MM.1S (cell line): Measurements from ENCODE around the gene ELP4.

Experiments used
- DNase-seq: peaks from one replicate; pipeline ENCODE4 v3.0.0-alpha.2; 2015
- H2AFZ ChIP-seq: fragments of 300-600 bp; sonication (generic); 2 replicates; pipeline ENCODE4 v1.6.0; 2016; ENCODE audit warnings: antibody characterized with exemption, low read length
- H3F3A ChIP-seq: fragments of 300-600 bp; sonication (generic); 2 replicates; pipeline ENCODE4 v1.6.1; 2016; ENCODE audit warnings: mild to moderate bottlenecking, antibody characterized with exemption, low read length, moderate library complexity, mixed read lengths; ENCODE audit not compliant: insufficient read depth
- H3K27ac ChIP-seq: fragments of 300-600 bp; sonication (generic); 2 replicates; pipeline ENCODE4 v1.5.1; 2016; ENCODE audit warnings: mild to moderate bottlenecking, low read length
- H3K27me3 ChIP-seq: fragments of 300-600 bp; sonication (generic); replicated peaks from 2 replicates; pipeline ENCODE4 v1.6.0; 2016; ENCODE audit warnings: low read length; ENCODE audit not compliant: insufficient read depth
- H3K36me3 ChIP-seq: fragments of 300-600 bp; sonication (generic); replicated peaks from 2 replicates; pipeline ENCODE4 v1.6.1; 2016; ENCODE audit warnings: mild to moderate bottlenecking, low read length, mixed read lengths; ENCODE audit not compliant: insufficient read depth
- H3K4me1 ChIP-seq: fragments of 300-600 bp; sonication (generic); 2 replicates; pipeline ENCODE4 v1.6.1; 2016; ENCODE audit warnings: low read length, mixed read lengths
- H3K4me2 ChIP-seq: fragments of 300-600 bp; sonication (generic); 2 replicates; pipeline ENCODE4 v1.6.0; 2016; ENCODE audit warnings: low read depth, low read length
- H3K4me3 ChIP-seq: fragments of 300-600 bp; sonication (generic); 2 replicates; pipeline ENCODE4 v1.5.1; 2016; ENCODE audit warnings: low read length, mixed read lengths
- H3K79me2 ChIP-seq: fragments of 300-600 bp; sonication (generic); 2 replicates; pipeline ENCODE4 v1.6.1; 2016; ENCODE audit warnings: mixed run types, low read length, mixed read lengths
- H3K9ac ChIP-seq: fragments of 300-600 bp; sonication (generic); 2 replicates; pipeline ENCODE4 v1.6.1; 2016; ENCODE audit warnings: low read length, mixed read lengths
- H3K9me2 ChIP-seq: fragments of 300-600 bp; sonication (generic); replicated peaks from 2 replicates; pipeline ENCODE4 v1.6.1; 2016; ENCODE audit warnings: mild to moderate bottlenecking, low read length, mixed read lengths; ENCODE audit not compliant: insufficient read depth
- H3K9me3 ChIP-seq: fragments of 300-600 bp; sonication (generic); replicated peaks from 2 replicates; pipeline ENCODE4 v1.6.1; 2016; ENCODE audit warnings: mild to moderate bottlenecking, low read length, mixed read lengths; ENCODE audit not compliant: insufficient read depth
- H4K20me1 ChIP-seq: fragments of 300-600 bp; sonication (generic); 2 replicates; pipeline ENCODE4 v1.6.1; 2016; ENCODE audit warnings: mild to moderate bottlenecking, low read length, moderate library complexity, mixed read lengths; ENCODE audit not compliant: insufficient read depth
- CTCF ChIP-seq: fragments of 300-600 bp; sonication (generic); IDR thresholded peaks from 2 replicates; pipeline ENCODE4 v1.5.1; 2016; ENCODE audit warnings: antibody characterized with exemption, low read length, mixed read lengths
- EZH2 ChIP-seq: fragments of 300-600 bp; sonication (generic); optimal IDR thresholded peaks from 2 replicates; pipeline ENCODE3; 2017; ENCODE audit warnings: low read depth, mild to moderate bottlenecking, antibody characterized with exemption, low read length, mixed read lengths
- EZH2phosphoT487 ChIP-seq: fragments of 300-600 bp; sonication (generic); IDR thresholded peaks from 2 replicates; pipeline ENCODE4 v1.6.1; 2018; ENCODE audit warnings: antibody characterized with exemption, low read length

The ELP4 gene

DNA sequence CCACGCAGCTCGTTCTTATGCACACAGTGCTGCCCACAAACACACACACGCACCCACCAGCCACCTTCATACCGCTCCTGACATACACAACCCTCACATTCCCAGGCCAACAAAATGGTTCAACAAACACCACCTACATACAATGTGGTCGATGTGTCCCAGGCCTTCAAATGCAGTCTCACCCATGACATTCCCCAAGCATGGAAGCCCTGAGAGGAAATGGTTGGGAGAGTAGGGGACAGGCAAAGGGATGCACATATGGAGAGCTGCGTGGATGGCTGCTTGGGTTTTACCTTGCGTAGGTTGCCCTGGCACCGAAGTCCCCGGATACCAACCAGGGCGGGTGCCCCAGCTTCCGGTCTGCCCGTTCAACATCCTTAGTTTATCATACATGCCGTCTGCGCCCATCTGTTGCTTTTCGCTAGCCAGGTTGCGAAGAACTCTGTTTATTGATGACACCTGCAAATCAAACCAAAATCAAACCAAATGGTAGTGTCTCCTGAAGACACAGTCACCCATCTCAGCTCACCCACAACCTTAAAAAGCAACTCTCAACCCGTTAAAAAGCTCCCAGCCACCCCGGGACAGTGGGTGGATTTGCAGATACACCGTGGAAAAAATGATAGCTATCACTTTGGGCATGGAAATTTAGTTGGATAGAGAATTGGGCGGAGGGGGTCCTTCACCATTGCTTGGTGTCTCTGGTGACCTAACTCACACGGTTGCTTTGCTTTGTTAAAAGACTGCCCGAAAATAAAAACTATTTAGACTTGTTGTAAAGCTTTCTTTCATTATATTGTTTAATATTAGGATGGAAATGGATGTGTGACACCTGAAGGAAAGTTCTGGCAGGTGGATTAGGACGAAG, 291.1 kb downstream of the ELP4 start:
- H3K79me2 ChIP-seq: no peaks in the 10 kb centered on the region
- H2AFZ ChIP-seq: no peak overlapping the region
- H3K9me3 ChIP-seq: no peaks in the 10 kb centered on the region
- no peak overlapping the region for H3K27ac ChIP-seq
- H3F3A ChIP-seq: no peaks in the 10 kb centered on the region
- no peaks in the 10 kb centered on the region for H4K20me1 ChIP-seq
- no peaks in the 10 kb centered on the region for H3K9me2 ChIP-seq
- no peak overlapping the region for H3K4me3 ChIP-seq
- peaks cover 12% of the 10 kb centered on the region; the same call in 1 of the 2 replicates for H3K27me3 ChIP-seq
- TF ChIP-seq CTCF (no peak), EZH2 (no peak), EZH2phosphoT487 (no peak)
- H3K4me2 ChIP-seq: no peak overlapping the region
- H3K4me1 ChIP-seq: no peaks in the 10 kb centered on the region
- no peaks in the 10 kb centered on the region for H3K36me3 ChIP-seq
- H3K9ac ChIP-seq: no peak overlapping the region
- no peak for DNase-seq

DNA sequence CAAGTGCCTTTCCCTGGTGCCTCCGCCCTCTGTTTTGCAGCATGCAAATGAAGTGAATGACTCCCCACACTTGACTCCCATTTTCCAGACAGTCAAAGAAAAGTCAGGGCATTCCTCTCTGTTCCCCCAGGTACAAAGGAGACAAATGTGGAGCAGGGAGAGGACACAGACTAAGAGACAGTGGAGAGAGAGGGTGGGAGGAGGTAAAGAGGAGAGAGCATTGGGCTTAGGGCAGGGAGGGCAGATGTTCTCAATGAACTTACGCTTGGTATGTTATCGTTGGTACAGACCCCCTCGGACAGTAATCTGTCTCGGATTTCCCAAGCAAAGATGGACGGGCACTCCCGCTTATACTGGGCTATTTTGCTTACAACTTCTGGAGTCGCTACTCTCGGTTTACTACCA, 291.7 kb downstream of the ELP4 start:
- no peaks in the 10 kb centered on the region for H3K4me1 ChIP-seq
- H3K4me2 ChIP-seq: no peak overlapping the region
- DNase-seq: no peak
- no peaks in the 10 kb centered on the region for H3K9me2 ChIP-seq
- TF ChIP-seq EZH2 (no peak), EZH2phosphoT487 (no peak), CTCF (no peak)
- H3K27ac ChIP-seq: no peak overlapping the region
- no peak overlapping the region for H3K4me3 ChIP-seq
- H3K36me3 ChIP-seq: no peaks in the 10 kb centered on the region
- no peak overlapping the region for H2AFZ ChIP-seq
- H3K27me3 ChIP-seq: peaks cover 13% of the 10 kb centered on the region; the same call in 1 of the 2 replicates
- H3K9ac ChIP-seq: no peak overlapping the region
- H3K79me2 ChIP-seq: no peaks in the 10 kb centered on the region
- no peaks in the 10 kb centered on the region for H3K9me3 ChIP-seq
- H4K20me1 ChIP-seq: no peaks in the 10 kb centered on the region
- H3F3A ChIP-seq: no peaks in the 10 kb centered on the region

- Histone ChIP-seq H3K9me2 (no peaks in the 10 kb centered on the region), H3K27ac (no peak overlapping the region), H3K36me3 (no peaks in the 10 kb centered on the region), H2AFZ (no peak overlapping the region), H3K4me1 (no peaks in the 10 kb centered on the region), H3K79me2 (no peaks in the 10 kb centered on the region), H3K9me3 (no peaks in the 10 kb centered on the region), H4K20me1 (no peaks in the 10 kb centered on the region), H3F3A (no peaks in the 10 kb centered on the region), H3K27me3 (peaks cover 21% of the 10 kb centered on the region; the same call in 1 of the 2 replicates), H3K4me2 (no peak overlapping the region), H3K9ac (no peak overlapping the region), H3K4me3 (no peak overlapping the region)
- no peak for DNase-seq
- TF ChIP-seq EZH2 (no peak), EZH2phosphoT487 (no peak), CTCF (no peak)
These were observed 292.5 kb downstream of the ELP4 start for GRCh38 chr11:31802000-31802551.
